ENCODE results near the gene KCNG4.

- no peak for TF ChIP-seq POLR2A (IDR thresholded peaks at IDR 0.05; ENCODE audit: low read depth, low read length)
- TF ChIP-seq POLR2AphosphoS5 (IDR thresholded peaks at IDR 0.05; ENCODE audit: low read depth, low read length): no peak
- TF ChIP-seq TAF1 (IDR thresholded peaks at IDR 0.05; ENCODE audit: low read depth, low read length): no peak
Measured at GRCh38 chr16:84196101-84196500, 43.7 kb downstream of the KCNG4 start.
